Articular chondrocyte of knee joint (primary cell): ENCODE results near the gene DNAH9. TPM values are rescaled to one million over a fixed set of nuclear protein-coding genes. Genes with fewer than 3 reads are reported as not detected.

ENCODE experiments used
- total RNA-seq: library from RNA; depleted of rRNA; stranded (reverse); fragments of >200 nt; gene quantifications from 2 replicates; pipeline ENCODE4 v1.2.3, GENCODE V29; 2012

DNAH9 gene, protein sequence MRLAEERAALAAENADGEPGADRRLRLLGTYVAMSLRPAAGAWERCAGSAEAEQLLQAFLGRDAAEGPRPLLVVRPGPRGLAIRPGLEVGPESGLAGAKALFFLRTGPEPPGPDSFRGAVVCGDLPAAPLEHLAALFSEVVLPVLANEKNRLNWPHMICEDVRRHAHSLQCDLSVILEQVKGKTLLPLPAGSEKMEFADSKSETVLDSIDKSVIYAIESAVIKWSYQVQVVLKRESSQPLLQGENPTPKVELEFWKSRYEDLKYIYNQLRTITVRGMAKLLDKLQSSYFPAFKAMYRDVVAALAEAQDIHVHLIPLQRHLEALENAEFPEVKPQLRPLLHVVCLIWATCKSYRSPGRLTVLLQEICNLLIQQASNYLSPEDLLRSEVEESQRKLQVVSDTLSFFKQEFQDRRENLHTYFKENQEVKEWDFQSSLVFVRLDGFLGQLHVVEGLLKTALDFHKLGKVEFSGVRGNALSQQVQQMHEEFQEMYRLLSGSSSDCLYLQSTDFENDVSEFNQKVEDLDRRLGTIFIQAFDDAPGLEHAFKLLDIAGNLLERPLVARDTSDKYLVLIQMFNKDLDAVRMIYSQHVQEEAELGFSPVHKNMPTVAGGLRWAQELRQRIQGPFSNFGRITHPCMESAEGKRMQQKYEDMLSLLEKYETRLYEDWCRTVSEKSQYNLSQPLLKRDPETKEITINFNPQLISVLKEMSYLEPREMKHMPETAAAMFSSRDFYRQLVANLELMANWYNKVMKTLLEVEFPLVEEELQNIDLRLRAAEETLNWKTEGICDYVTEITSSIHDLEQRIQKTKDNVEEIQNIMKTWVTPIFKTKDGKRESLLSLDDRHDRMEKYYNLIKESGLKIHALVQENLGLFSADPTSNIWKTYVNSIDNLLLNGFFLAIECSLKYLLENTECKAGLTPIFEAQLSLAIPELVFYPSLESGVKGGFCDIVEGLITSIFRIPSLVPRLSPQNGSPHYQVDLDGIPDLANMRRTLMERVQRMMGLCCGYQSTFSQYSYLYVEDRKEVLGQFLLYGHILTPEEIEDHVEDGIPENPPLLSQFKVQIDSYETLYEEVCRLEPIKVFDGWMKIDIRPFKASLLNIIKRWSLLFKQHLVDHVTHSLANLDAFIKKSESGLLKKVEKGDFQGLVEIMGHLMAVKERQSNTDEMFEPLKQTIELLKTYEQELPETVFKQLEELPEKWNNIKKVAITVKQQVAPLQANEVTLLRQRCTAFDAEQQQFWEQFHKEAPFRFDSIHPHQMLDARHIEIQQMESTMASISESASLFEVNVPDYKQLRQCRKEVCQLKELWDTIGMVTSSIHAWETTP (N-terminal part only)
- 0.22 and 0.26 TPM in 2 replicates for total RNA-seq

GRCh38 chr17:11598274-11599221 is at the start of gene DNAH9:
Gene DNAH9 (plus strand): TSS chr17:11598470. CDS start chr17:11598499, 29 bp downstream.

GRCh38 chr17:11997147-11997971 is 399.1 kb downstream of the DNAH9 start, which contains the start of gene ZNF18:
Gene ZNF18 (minus strand): TSS chr17:11997475. CDS start chr17:11992829, 4,646 bp downstream.

